ENCODE measurements around the gene MRPS25.
A peak's percentile ranks its signal among the peaks of the same experiment; 100 is the strongest.
"Not testable (repeated sequence)": the region's sequence is repeated elsewhere in the genome, so short reads cannot be mapped to it uniquely, and the experiment has no call there.

Gene MRPS25

DNA sequence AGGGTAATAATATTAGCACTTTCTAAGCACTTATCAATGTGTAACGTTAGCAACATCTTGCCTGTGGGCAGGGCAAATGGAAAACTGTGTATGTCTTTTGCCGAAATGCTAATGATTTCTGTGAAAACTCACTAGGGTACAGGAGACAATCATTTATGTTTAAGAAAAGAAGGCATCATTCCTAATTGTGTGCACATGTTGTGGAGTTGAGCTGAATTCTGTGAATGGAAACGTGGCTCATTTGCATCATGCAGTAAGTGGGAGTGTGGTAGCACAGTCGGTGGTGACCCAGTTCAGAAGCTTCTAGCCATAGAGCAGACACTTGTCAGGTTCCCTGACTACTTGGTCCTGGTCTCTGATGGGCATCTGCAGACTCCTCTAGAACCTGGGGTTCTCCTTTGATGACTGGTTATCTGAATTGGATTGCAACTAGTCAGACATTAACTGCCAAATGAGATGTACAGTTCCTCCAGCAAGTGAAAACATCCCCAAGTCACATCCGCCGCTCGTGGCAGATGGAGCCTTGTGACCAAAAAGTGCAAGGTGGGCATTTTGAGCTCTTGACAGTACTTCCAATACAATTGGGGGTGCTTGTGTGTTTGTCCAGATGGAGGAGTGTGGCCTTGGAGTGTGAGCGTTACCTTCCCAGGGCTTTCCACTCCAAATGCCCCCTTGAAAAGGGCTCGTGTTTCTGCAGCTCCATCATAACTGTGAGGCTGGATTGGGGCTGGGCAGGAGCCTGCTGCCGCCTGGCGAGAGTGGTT lies 21.5 kb downstream of the MRPS25 start:
- DNase-seq (ENCODE audit: low read depth in 2 of 2) = no peak

DNA sequence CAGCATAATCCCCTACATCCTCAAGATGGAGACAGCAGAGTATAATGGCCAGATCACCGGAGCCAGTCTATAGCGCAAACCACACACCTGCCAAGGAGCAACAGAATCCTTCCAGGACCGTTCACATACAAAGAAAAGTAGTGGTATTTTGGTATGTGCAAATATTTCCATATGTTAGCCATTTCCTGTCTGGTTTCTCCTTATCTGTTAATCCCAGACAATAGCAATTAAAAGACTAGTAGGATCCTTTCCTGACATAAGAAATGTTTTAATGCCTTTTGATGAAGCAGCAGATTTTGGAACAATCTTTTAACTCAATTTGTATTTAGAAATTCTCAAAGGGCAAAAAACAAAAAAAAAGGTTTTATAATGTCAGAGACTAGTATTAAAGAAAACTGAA lies 22.2 kb downstream of the MRPS25 start:
- no peak for DNase-seq (ENCODE audit: low read depth in 2 of 2)

DNA sequence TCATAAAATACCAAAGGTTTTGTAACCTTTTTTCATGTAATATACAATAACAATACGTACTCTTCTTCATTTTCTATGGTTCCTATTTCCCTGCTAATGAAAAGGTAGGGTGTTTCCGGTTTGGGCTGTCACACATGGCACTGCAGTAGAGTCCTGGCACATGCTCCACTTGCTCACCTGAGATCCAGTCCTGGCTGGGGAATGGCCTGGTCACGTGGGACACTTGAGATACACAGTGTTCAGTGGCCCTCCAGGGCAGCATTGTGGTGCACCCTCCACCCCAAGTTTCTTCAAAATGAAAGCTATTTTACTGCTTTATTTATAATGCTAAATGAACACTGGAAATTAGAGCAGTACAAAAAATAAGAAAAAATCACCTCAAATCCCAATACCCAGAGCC lies 23.2 kb downstream of the MRPS25 start:
- no peak for DNase-seq (ENCODE audit: low read depth in 2 of 2)

DNA sequence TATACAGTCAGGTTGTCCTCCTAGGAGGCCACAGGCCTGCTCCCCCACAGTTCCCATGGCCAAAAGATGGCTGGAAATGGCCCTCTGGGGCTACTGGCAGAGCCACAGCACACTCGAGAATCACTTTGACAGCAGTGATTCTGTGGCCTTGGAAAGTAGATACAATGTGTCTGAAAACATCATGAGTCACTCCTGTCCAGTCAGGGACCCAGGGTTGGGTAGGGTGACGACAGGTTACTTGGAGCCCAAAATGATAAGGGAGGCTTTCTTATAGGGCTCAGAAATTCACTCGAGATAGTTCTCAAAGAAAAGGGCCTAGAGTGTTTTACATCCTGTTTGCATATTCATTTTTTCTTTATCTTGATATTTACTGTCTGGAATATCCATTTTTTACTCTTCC lies 24.3 kb downstream of the MRPS25 start:
- no peak for DNase-seq (ENCODE audit: low read depth in 2 of 2)

DNA sequence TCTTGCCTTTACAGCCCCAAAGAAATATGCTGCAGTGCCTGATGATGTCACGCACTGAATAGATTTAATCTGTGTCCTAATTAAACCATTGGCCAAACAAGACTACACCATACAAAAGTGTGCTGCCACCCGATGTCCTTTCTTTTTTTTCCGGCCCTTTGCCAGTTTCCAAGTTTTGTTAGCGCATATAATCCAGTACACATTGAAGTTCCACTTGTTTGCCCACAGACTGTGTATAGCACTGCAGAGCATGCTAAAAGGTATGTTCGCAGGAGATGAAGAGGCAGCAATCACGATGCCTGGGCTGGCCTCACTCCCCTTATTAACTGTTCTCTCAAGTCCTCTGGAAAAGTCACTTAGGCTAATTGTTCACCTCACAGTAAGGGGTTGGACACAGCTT lies 26.8 kb downstream of the MRPS25 start:
- no peak for DNase-seq (ENCODE audit: low read depth in 2 of 2)

DNA sequence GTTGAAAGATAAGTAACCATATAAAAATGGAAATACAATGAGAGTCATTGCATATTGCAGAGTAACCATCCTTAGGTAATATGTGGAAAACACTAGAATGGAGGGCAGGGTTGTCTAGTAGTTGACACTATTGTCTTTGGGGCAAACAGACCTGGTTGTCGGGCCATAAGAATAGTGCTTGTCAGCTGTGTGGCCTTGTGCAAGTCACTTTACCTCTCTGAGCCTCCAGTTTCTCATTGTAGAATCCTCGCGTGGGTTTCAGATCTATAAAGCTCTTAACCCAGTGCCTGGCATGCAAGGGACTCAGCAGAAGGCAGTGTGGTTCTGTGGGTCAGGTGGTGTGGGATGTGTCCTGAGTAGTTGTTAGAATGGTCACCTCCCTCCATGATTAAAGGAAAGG lies 32.0 kb downstream of the MRPS25 start:
- DNase-seq (ENCODE audit: low read depth in 2 of 2) = no peak

DNA sequence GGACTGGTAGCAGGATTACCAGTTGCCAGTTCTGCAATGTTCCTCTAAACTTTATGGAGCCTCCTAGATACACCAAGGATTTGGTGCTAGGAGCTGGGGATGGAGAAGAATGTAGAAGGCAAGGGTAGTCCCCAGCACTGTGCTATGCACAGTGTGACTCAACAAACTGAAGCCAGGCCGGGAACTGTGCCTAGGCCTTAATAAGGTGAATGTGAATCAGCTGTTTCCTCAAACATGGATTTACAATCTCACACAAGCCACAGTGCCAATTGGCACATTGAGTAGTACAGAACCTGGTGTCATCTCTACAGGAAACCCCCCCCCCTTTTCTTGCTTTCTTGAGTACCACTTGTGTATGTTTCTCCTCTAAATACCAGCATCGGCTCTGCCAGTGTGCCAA lies 32.5 kb downstream of the MRPS25 start:
- DNase-seq (ENCODE audit: low read depth in 2 of 2) = no peak

DNA sequence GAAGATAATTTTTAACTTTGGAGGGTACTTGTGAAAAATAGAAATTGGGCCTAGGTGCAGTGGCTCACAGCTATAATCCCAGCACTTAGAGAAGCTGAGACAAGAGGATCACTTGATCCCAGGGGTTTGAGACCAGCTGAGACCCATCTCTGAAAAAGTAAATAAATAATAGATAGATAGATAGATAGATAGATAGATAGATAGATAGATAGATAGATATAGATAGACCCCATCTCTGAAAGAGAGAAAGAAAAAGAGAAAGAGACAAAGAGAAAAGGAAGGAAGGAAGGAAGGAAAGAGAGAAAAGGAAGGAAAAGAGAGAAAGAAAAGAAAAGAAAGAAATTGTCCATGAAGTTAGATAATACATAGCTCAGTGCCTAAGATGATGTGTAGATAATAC lies 35.5 kb downstream of the MRPS25 start:
- no peak for DNase-seq (ENCODE audit: low read depth in 2 of 2)

DNA sequence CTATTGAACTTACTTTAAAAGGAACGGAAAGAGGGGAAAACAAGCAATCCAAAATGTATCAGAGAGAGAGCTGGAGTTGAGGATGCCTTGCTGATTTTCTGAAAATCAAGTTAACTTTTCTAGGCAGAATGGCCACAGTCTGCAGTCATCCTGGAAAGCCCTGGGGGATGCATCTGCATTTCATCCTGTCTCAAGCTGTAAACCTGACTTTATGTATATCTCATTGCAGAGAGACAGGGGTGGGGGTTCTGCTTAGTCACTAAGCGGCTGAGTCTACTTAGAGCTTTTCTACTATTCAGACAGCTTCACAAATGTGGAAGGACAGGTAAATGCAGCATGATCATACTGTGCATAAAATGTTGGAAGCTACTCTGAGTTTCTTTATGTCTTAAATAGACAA lies 41.4 kb downstream of the MRPS25 start:
- no peak for DNase-seq (ENCODE audit: low read depth in 2 of 2)

DNA sequence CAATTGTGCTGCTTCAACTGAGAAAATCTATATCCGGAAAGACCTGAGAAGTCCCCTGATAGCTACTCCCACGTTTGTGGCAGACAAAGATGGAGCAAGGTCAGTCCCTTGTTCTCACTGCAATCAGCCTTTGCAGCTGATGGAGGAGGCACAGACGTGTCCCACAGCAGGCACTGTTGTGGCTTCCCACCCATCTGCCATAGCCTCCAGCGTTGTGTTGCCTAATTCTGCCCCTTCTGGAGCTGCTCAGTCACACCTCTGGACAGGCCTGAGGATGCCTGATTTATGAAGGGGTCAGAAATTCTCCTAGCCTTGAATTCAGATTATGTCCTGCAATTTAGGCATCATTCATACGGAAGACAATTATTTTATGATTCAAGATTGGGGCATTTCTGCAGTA lies 41.9 kb downstream of the MRPS25 start:
- DNase-seq (ENCODE audit: low read depth in 2 of 2) = no peak

DNA sequence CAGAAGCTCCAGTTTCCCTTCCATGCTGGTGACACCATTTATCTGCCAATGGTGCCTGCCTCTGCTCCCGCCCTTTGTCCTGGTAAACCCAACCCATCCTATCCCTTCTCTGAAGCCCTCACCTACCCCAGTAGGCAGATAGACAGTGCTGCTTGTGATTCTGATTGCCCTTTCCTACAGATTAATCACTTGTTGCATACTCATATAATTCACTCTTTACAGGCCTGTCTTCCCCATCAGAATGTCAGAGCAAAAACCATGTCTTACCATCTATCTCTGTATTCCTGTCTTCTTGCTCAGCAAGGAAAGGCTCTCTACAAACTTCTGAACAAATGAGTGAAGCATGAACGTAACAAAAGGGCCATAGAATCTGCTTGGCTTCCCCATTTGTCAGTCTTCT lies 47.9 kb downstream of the MRPS25 start:
- DNase-seq (ENCODE audit: low read depth in 2 of 2) = no peak

DNA sequence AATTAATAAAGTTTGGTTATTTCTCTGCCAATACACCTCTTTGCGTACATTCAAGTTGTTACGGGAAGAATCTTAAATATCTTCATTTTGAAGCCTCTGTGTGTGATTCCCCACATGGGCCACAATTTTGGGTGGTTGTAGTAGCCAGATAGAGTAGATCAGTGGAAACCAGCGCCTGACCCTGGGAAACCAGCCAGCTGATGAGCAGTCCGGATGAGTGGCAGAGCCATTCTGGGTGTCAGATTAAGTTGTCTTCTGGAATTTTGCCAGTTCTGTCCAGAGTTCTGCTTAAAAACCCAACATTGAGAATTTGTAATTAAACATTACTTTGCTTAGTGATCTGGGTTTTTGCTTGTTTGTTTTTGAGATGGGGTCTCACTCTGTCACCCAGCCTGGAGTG lies 49.7 kb downstream of the MRPS25 start:
- no peak for DNase-seq (ENCODE audit: low read depth in 2 of 2)

DNA sequence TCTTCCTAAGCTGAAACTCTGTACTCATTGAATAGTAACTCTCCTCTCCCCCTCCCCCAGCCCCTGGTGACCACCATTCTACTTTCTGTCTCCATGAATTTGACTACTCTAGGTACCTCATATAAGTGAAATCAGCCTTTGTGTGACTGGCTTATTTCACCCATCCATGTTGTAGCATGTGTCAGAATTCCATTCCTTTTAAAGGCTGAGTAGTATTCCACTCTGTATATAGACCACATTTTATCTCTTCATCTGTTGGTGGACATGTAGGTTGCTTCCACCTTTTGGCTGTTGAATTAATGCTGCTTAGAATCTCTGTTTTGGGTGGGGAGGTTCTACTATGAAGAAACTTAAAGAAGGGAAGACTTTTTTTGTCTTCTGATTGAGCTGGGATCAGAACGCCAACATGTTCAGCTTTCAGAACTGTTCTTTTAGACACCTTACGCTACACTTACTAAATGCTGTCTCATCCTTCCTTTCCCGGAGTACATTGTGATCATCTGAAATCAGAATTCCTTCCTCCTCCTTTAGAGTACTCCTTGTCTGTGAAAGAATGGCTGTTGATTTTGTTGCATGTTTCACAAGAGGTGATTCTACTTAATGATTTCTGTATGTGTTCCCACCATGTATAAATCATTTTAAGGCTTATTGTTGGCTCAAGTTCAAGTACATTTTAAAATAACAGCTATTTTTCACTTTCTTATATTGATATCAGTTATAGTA lies 50.3 kb downstream of the MRPS25 start:
- no peak for DNase-seq (ENCODE audit: low read depth in 2 of 2)

DNA sequence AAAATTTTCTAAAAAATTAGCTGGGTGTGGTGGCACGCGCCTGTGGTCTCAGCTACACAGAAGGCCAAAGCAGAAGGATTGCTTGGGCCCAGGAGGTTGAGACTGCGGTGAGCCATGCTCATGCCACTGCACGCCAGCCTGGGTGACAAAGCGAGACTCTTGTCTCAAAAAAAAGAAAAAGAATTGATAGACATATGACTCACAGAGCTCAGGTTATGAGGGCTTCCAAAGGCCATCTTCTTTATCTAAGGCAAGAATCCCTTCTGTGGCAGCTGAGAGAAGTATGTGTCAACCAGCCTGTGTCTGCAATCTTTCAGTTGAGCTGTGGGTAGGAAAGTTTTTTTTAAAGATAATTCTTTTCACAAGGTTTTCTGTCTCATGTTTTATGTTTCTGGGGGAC lies 53.9 kb downstream of the MRPS25 start:
- DNase-seq (ENCODE audit: low read depth in 2 of 2) = peak in 1 of 2 donors; percentile 2

DNA sequence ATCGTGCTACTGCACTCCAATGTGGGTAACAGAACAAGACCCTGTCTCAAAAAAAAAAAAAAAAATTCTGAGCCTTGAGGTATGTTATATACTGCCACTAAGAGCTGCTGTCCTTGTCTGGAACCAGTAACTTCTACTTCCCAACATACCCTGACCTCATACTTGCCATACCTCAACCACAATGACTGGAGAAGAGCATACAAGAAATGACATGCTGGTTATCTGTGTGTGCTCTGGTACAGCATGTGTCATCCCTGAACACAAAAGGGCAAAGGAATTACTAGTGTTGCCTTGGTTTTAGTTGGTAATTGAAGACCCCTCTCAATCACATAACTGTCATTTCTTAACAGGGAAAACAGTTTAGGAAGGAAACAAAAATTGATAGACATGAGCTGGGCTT lies 54.5 kb downstream of the MRPS25 start:
- no peak for DNase-seq (ENCODE audit: low read depth in 2 of 2)

DNA sequence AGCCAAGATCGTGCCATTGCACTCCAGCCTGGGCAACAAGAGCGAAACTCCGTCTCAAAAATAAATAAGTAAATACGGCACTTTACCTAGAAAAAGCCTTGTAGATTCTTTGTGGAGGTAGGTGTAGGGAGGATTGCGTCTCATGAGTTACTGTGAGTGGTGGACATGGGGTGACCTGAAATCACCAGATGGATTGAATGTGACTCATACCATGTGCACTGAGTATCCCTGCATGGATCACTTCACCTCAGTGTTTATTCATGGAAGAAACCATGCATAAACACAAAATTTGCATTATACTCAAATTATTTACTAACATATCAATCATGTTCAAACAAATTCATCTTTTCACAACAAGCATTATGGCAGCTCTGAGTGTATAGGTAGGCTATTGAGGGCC lies 55.9 kb downstream of the MRPS25 start:
- no peak for DNase-seq (ENCODE audit: low read depth in 2 of 2)

DNA sequence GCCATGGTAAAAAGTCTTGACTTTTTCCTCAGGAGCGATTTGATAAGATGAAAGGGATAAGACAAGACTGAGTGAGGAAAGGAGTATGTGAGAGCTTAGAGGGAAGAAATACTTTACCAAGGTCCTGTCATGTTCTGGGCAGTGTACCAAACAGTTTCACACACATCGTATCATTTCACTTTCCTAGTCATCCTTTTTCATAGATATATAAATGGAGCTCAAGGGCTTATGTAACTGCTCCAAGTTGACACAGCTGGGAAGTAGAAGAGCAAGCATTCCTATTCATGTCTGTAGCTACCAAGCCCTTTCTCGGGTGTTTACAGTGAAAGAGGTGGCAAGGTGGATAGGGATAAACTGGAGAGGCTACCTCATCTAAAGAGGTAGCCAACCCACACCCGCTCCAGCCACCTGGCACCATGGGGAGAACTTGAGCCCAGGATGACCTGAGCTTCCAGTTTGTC lies 57.4 kb downstream of the MRPS25 start:
- no peak for DNase-seq (ENCODE audit: low read depth in 2 of 2)

DNA sequence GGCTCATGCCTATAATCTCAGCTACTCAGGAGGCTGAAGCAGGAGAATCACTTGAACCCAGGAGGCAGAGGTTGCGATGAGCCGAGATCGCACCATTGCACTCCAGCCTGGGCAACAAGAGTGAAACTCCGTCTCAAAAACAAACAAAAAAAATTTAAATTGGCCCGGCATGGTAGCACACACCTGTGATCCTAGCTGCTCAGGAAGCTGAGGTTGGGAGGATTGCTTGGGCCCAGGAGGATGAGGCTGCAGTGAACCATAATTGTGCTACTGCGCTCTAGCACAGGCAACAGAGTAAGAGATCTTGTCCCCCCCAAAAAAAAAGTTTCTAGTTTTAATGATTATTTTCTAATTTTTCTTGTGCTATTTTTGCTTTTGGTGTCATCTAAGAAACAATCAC lies 65.9 kb downstream of the MRPS25 start:
- DNase-seq (ENCODE audit: low read depth in 2 of 2) = not testable (repeated sequence)
